Stimulated activated CD8-positive, alpha-beta memory T cell treated with anti-CD3 and anti-CD28 coated beads, Interleukin-12 subunit alpha, Interleukin-12 subunit beta, amount 100 ng/mL, for 1 hour (primary cell): ENCODE measurements around the gene PERCC1.
A peak's percentile ranks its signal among the peaks of the same experiment; 100 is the strongest.
"Not testable (repeated sequence)": the region's sequence is repeated elsewhere in the genome, so short reads cannot be mapped to it uniquely, and the experiment has no call there.

ENCODE experiments used
- DNase-seq: peaks from one replicate; pipeline ENCODE4 v3.0.0-alpha.2; 2020; ENCODE audit warnings: low read depth

Gene PERCC1

DNA sequence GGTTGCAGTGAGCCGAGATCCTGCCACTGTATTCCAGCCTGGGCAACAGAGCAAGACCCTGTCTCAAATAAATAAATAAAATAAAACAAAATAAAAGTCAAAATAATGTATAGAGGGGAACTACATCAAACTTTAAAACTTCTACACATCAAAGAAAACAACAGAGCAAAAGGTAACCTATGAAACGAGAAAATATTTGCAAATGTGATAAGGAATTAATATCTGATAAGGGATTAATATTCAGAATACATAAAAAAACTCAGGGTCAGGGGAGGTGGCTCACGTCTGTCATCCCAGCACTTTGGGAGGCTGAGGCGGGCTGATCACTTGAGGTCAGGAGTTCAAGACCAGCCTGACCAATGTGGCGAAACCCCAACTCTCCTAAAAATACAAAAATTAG is 38.3 kb downstream of the PERCC1 start:
- not testable (repeated sequence) for DNase-seq

DNA sequence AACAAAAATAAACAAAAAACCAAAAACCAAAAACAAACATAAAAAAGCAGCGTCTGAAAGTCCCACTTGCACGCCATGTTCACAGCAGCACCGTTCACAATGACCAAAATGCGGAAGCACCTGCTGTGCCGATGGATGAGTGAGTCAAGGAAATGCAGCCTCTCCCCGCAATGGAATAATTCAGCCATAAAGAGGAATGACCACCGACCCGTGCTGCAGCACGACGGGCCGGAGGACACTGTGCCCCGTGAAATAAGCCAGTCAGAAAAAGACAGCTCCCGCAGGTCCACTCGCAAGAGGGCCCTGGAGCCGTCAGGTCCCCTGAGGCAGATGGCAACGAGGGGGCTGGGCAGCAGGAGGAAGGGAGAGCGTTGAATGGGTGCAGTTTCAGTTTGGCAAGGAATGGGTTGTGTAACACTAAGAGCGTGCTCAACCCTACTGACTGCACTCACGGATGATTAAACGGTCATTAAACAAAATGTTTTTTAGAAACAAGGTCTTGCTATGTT is 38.9 kb downstream of the PERCC1 start:
- DNase-seq, result no peak

DNA sequence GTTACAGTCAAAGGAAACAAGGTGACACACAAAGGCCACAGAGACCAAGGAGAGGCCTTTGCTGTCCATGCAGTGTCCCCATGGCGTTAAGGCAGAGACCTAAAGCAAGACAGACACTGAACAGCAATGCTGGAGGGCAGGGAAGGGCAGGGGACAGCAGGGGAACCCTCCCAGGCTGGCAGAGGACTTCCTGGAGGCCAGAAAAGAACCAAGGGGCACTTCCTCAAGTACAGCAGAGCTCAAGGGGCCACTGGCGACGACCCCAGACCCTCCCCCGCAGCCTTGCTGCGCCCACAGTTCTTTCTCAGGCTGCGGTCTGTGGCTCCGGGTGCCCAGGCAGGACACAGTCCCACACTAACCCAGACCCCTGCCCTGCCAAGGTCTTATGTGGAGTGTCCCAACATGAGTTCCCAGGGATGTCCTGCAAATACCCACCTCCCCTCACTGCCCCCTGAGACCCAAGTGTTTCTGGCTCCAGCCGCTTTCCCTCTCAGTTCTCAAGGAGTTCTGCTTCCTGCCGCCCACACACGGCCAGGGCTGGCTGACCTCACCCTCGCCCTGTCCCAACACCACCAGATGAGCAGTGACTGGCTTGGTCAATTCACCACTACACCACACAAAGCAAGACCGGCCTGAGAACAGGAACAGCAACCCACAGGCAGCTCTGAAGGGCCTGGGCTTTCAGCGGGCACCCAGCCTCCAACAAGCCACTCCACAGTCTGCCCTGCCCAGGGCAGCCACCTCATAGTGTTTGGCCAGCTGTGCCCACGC is 39.8 kb downstream of the PERCC1 start:
- DNase-seq, result no peak

DNA sequence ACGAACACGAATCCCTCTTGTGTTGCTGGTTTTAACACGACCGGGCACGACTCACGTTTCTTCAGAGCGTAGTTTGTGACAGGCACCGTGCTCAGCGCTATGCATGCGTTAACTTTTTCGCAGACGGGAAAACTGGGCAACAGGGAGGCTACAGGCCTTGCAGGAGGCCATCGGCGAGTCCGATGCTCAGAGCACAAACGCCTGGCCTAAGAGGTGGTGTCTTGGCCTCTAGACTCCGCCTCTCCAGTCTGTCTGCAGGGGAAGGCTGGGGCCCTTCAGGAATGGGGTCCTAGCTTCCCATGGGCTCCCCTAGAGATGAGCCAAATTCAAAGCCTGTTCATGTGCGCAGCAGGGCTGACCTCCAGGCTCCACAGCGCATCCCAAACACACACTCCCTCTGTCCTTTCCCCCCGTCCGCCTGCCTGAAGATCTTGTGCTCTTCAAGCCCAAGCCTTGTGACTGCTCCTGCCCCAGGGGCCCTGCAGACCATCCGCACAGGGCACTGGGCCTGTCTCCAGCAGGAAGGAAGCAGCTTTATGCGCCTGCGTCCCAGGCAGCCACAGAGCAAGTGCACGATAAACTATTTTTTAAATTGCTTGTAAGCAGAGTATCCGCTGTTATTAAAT is 40.8 kb downstream of the PERCC1 start:
- no peak for DNase-seq

DNA sequence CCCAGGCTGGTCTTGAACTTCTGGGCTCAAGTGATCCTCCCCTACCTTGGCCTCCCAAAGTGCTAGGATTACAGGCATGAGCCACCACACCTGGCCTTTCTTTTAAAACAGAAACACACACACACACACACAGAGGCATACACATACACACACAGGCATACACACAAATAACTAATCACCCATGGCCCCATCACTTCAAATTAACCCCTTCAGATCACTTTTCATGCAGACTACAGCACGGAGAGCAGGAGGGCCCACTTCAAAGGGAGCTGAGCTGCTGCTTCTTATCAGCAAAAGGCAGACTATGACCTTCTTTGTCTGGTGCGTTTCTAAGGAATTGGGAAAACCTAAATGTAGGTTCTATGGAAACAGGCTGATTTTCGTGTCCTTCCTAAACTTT is 42.1 kb downstream of the PERCC1 start:
- DNase-seq, result no peak

DNA sequence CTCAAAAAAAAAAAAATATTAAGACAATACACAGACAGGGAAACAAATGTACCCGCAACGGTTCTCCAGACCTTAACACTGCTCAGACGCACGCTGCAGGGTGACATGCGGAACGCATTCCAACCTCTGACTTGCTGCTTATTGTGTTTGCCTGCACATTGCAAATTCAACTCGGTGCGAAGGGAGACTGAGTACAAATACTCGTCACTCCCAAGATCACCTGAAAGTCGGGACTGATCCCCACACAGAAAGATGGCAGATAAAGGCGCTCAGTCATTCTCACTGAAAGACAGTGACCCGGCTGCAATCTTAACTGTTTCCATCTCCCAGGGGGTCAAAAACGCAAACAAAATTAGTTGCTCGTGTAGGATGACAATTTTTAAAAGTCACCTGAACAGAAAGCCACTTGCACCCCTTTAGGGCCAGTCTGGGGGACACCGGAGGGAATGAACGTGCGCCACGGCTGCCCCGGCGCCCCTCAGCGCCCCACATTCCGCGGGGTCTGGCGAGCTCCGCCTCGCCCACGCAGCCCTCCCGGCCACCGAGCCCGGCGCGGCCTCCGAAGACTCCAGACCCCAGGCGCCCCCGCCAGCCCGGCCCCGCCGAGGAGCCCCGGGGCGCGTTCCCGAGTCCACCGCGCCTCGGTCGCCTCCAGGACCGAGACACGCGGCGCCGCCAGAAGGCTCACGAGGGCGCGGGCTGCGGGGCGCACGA is 43.4 kb downstream of the PERCC1 start:
- DNase-seq, result no peak

DNA sequence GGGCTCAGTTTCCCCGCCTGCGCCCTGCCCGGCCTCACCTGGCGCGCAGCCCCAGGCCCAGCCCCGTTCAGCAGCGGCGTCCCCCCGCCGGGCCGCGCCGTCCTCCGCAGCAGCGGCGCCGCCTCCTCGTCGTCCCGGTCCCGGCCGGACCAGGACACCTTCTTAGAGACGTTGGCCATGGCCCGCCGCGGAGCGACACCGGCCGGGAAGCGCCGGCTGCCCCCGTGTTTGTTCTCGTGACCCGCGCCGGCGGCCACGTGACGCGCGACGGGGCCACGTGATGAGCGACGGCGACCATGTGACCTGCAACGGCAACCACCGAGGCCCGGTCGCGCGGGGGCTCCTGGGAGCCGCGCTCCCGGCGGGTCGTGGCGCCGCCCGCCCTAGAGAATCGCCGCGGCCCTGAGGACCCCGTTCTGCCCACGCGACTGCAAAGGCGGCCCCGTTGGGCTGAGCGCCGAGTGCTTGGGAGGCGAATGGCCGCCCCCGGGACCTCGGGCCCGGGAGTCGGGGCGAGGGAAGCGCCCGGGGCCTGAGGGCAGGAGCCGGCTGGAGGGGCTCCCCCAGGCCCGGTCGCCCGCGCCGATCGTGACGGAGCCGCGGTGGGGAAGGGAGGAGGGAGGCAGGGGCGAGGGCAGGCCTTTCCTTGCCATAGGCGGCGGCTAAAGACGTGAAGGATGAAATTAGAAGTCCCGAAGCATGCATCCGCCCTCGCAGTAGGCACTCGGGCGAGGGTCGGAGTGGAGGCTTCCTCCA is 44.1 kb downstream of the PERCC1 start, which contains the start of gene CLCN7:
CLCN7 (minus strand) TSS at position 233 of the 756 bp plus-strand sequence; CDS start at position 179, 54 bp downstream.
- peak; percentile 73 for DNase-seq

DNA sequence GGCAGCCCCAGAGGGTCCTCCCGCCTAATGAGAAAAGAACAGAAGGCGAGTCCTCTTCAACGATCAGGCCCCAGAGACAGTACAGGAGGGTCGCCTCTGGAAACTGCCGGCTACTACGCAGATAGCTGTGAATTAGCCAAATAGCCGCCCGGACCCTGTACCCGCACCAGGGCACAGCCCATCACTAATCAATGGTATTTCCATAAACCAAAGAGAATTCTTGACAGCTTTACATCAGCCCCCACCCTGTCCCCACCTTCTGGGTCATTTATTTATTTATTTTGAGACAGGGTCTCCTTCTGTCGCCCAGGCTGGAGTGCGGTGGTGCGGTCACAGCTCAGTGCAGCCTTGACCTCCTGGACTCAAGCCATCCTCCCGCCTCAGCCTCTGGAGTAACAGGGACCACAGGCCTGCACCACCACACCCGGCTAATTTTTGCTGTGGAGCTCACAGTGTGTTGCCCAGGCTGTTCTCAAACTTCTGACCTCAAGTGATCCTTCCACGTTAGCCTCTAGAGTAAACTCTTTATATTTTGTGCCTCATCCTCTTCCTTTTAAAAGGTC is 44.8 kb downstream of the PERCC1 start:
- no peak for DNase-seq

DNA sequence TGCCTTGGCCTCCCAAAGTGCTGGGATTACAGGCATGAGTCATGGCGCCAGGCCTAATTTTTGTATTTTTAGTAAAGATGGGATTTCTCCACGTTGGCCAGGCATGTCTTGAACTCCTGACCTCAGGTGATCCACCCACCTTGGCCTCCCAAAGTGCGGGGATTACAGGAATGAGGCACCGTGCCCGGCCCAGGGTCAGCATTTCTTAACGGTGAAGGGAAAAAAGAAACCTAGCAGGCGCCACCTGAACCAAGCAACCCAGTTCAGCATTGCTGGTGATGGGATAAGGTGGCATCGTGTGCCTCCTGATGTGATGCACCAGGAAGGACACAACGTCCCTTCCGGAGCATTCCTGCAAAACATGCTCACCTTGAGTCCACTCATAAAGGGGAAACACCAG is 46.2 kb downstream of the PERCC1 start:
- DNase-seq, result no peak

DNA sequence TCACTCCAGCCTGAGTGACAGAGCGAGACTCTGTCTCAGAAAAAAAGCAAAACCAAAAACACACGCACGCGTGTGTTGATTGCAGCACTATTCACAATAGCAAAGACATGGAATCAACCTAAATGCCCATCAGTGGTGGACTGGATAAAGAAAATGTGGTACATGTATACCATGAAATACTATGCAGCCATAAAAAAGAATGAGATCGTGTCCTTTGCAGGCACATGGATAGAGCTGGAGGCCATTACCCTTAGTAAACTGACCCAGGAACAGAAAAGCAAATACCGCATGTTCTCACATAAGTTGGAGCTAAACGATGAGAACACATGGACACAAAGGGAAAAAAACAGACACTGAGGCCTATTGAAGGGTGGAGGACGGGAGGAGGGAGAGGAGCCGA is 48.1 kb downstream of the PERCC1 start:
- DNase-seq, result not testable (repeated sequence)

DNA sequence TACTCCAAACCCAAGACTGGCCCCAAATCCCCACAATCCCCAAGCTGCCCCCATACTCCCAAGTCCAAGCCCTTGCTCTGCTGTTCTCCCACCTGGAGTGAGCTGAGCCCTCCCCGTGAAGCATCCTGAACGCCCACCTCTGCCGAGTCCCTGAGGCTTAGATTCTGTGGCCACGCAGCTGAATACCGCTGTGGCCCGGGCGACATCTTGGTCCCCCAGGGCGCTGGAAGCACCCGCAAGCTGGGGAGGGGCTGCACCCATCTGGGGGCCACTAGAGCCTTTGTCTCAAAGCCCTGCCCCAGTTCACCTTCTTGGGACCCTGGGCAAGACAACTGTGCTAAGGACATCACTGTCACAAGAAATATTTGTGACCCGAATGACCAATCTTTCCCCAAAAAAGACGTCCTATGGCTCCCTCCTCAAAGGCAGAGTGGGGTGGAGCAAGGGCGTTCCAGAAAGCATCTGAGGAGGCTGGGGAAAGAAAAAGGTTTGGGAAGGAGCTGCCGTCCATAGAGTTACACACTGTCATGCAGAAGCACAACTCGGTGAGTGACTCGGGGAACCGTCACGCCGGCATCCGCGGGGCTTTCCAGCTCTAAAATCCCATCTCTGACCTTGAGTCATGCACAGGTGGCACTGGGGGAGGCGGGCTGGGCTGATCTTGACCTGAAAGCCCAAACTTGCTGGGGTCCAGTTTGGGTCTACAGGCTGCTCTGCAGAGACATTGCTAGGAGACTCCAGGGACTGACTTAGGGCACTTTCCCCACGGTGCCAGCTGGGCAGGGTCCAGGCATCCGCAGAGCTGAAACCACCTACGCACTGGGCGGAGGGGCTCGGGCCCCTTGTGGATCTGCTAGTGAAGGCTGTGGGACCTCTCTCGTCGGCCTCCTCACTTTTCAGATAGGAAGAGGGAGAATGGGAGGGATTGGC is 51.3 kb downstream of the PERCC1 start:
- no peak for DNase-seq
